ENCODE data around the gene ABLIM1.

DNA sequence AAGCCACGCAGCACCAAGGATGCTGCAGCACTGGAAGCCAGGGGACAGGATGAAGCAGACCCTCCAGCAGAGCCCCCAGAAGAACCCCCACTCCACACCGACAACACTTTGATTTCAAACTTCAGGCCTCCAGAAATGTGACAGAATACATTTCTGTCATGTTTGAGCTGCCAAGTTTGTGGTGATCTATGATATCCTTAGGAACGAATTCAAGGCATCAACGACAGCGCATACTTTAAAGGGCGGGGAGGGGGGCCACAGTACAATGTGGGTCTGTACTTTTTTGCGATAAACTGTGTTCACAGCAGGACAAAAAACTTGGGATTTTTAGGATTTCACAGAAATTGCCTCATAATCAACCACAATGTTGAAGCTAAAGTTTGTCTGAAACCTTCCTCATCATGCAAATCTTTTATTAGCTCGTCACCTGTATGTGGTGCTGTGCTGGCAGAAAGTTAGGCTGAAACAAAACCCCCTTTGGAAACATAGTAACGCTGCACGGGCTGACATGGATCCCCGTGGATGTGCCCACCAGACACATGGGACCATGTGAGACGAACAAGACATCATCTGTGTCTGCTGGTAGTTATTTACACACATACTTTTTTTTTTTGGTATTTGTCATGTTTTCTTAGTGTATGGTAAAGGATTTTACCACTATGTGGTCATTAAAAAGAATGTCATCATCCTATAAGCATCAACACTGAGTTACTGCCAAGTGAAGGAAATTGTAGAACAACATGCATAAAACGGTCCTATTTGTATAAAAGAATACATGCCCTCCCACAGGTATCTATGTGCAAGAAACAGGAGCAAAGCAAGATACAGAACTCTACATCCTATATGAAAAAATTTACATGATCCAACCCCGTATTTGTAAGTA is 140.5 kb downstream of the ABLIM1 start:
- TF ChIP-seq ESRRA (CRISPR knock-in tag; IDR thresholded peaks at IDR 0.05; ENCODE audit: borderline replicate concordance) = no peak
- TF ChIP-seq, protein P1, sequence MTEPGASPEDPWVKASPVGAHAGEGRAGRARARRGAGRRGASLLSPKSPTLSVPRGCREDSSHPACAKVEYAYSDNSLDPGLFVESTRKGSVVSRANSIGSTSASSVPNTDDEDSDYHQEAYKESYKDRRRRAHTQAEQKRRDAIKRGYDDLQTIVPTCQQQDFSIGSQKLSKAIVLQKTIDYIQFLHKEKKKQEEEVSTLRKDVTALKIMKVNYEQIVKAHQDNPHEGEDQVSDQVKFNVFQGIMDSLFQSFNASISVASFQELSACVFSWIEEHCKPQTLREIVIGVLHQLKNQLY (CRISPR knock-in tag; IDR thresholded peaks at IDR 0.05) = no peak
- no peak for TF ChIP-seq CTCF (IDR thresholded peaks at IDR 0.05)
- no peak for TF ChIP-seq TCF7 (CRISPR knock-in tag; IDR thresholded peaks at IDR 0.05; ENCODE audit: low read depth)
- TF ChIP-seq, protein P2, sequence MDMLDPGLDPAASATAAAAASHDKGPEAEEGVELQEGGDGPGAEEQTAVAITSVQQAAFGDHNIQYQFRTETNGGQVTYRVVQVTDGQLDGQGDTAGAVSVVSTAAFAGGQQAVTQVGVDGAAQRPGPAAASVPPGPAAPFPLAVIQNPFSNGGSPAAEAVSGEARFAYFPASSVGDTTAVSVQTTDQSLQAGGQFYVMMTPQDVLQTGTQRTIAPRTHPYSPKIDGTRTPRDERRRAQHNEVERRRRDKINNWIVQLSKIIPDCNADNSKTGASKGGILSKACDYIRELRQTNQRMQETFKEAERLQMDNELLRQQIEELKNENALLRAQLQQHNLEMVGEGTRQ (CRISPR knock-in tag; IDR thresholded peaks at IDR 0.05) = no peak
- TF ChIP-seq ZNF263 (CRISPR knock-in tag; IDR thresholded peaks at IDR 0.05; ENCODE audit: low read depth) = no peak
- no peak for TF ChIP-seq ZNF138 (CRISPR knock-in tag; conservative IDR thresholded peaks at IDR 0.05)
- no peak for TF ChIP-seq HMGA2 (CRISPR knock-in tag; IDR thresholded peaks at IDR 0.05)
